GM18526 (cell line): ENCODE results near the gene AGBL2.

Experiments used
- POLR2A ChIP-seq: IDR thresholded peaks from 3 replicates; pipeline ENCODE4 v1.6.1; 2011; ENCODE audit not compliant: insufficient read length; ENCODE audit errors: extremely low read depth

Gene AGBL2

GRCh38 chr11:47715082-47715669, at the start of gene AGBL2:
AGBL2 (minus strand) TSS chr11:47715369; CDS start chr11:47714650, 719 bp downstream.
- peak; percentile 94 for TF ChIP-seq POLR2A

- TF ChIP-seq POLR2A = no peak
Observed at GRCh38 chr11:47756208-47756607, 41.0 kb upstream of the AGBL2 start.

GRCh38 chr11:47750725-47751124, 35.6 kb upstream of the AGBL2 start:
- TF ChIP-seq POLR2A = no peak

GRCh38 chr11:47732271-47732670, 17.1 kb upstream of the AGBL2 start:
- TF ChIP-seq POLR2A = no peak

GRCh38 chr11:47731475-47731874, 16.3 kb upstream of the AGBL2 start:
- TF ChIP-seq POLR2A = no peak

GRCh38 chr11:47726878-47727514, 11.8 kb upstream of the AGBL2 start:
- TF ChIP-seq POLR2A = no peak

GRCh38 chr11:47726118-47726442, 10.9 kb upstream of the AGBL2 start:
- no peak for TF ChIP-seq POLR2A

- no peak for TF ChIP-seq POLR2A
Observed at GRCh38 chr11:47725442-47726117, 10.4 kb upstream of the AGBL2 start.

GRCh38 chr11:47724041-47724729, 9.0 kb upstream of the AGBL2 start:
- no peak for TF ChIP-seq POLR2A

- no peak for TF ChIP-seq POLR2A
Observed at GRCh38 chr11:47723041-47723440, 7.9 kb upstream of the AGBL2 start.

GRCh38 chr11:47720651-47721050, 5.5 kb upstream of the AGBL2 start:
- no peak for TF ChIP-seq POLR2A

- no peak for TF ChIP-seq POLR2A
Observed at GRCh38 chr11:47716692-47717091, 1.5 kb upstream of the AGBL2 start.

GRCh38 chr11:47714554-47715081, 551 bp downstream of the AGBL2 start:
- TF ChIP-seq POLR2A = no peak

GRCh38 chr11:47711816-47712215, 3.4 kb downstream of the AGBL2 start:
- TF ChIP-seq POLR2A = no peak

- no peak for TF ChIP-seq POLR2A
Observed at GRCh38 chr11:47711225-47711624, 3.9 kb downstream of the AGBL2 start.

- TF ChIP-seq POLR2A = no peak
Observed at GRCh38 chr11:47705721-47706120, 9.4 kb downstream of the AGBL2 start.
